Endothelial cell of umbilical vein (primary cell): ENCODE measurements around the gene RTKN2. TPM values are rescaled to one million over a fixed set of nuclear protein-coding genes. Genes with fewer than 3 reads are reported as not detected.

Experiments
- BruUV-seq: library from RNA; stranded (reverse); fragments of 400-500 nt; replicated peaks from 2 replicates; lab custom pipeline; 2021; lab: Mats Ljungman, UMichigan
- CTCF ChIA-PET: fragments of 300-600, 350-600 bp; sonication (Branson Sonifier 250); formaldehyde crosslinking; loops from one replicate; lab custom pipeline; 2021; ENCODE audit warnings: antibody characterized with exemption, inconsistent platforms; lab: Charles Lee
- POLR2A ChIA-PET: fragments of 300-600, 350-600 bp; sonication (Branson Sonifier 250); formaldehyde crosslinking; loops from one replicate; lab custom pipeline; 2021; ENCODE audit warnings: antibody characterized with exemption, inconsistent platforms; lab: Charles Lee
- DNase-seq: peaks from one replicate; pipeline ENCODE4 v3.0.0-alpha.2; 2011; ENCODE audit warnings: low read depth, low spot score
- FAIRE-seq: peaks from 2 replicates; lab custom pipeline; 2011; peaks lifted over from hg19 to GRCh38; lab: Jason Lieb, UNC
- H2AFZ ChIP-seq: 2 replicates; pipeline ENCODE4 v1.6.0; 2012; ENCODE audit warnings: low read depth, low read length, control low read depth, inconsistent platforms
- H3K27ac ChIP-seq: 2 replicates; pipeline ENCODE4 v1.5.1; 2011; ENCODE audit warnings: low read depth, mild to moderate bottlenecking, control low read depth, low read length, moderate library complexity; ENCODE audit not compliant: insufficient read depth
- H3K27me3 ChIP-seq, 2 experiments: 2 replicates each; pipeline versions ENCODE4 v1.6.0 to v1.6.1; 2011; ENCODE audit warnings: low read length in 2 of 2, mixed read lengths in 1 of 2; ENCODE audit not compliant: control insufficient read depth in 2 of 2, insufficient read depth in 2 of 2
- H3K36me3 ChIP-seq, 2 experiments: 2 replicates in 1 of 2; 3 replicates in 1 of 2; pipeline ENCODE4 v1.5.1; 2011; ENCODE audit warnings: low read length in 2 of 2, mild to moderate bottlenecking in 1 of 2, moderate library complexity in 1 of 2; ENCODE audit not compliant: control insufficient read depth in 2 of 2, insufficient read depth in 2 of 2; ENCODE audit errors: extremely low read depth in 1 of 2
- H3K4me1 ChIP-seq: 3 replicates; pipeline ENCODE4 v1.5.1; 2011; ENCODE audit warnings: mild to moderate bottlenecking, low read length; ENCODE audit not compliant: control insufficient read depth, insufficient read depth; ENCODE audit errors: extremely low read depth
- H3K4me2 ChIP-seq: 2 replicates; pipeline ENCODE4 v1.6.1; 2011; ENCODE audit warnings: low read length, control low read depth, mixed read lengths; ENCODE audit not compliant: insufficient read depth
- H3K4me3 ChIP-seq, 3 experiments: fragments of 200-600 bp in 1 of 3; sonication (generic), shearing (Covaris generic) in 1 of 3; replicated peaks in 1 of 3; 2 replicates each; pipeline ENCODE4 v1.5.1; 2011 to 2016; ENCODE audit warnings: control low read depth in 3 of 3, low read length in 3 of 3, mild to moderate bottlenecking in 2 of 3, inconsistent platforms in 1 of 3, low read depth in 1 of 3, moderate library complexity in 1 of 3; ENCODE audit not compliant: insufficient read depth in 1 of 3
- H3K79me2 ChIP-seq: 2 replicates; pipeline ENCODE4 v1.6.0; 2012; ENCODE audit warnings: low read length, inconsistent platforms; ENCODE audit not compliant: control insufficient read depth, insufficient read depth
- H3K9ac ChIP-seq: replicated peaks from 2 replicates; pipeline ENCODE3; 2011; ENCODE audit warnings: low read length, control low read depth; ENCODE audit not compliant: insufficient read depth; ENCODE audit errors: extremely low read depth
- H3K9me1 ChIP-seq: replicated peaks from 3 replicates; pipeline ENCODE4 v1.6.0; 2011; ENCODE audit warnings: mild to moderate bottlenecking, low read length; ENCODE audit not compliant: control insufficient read depth, insufficient read depth; ENCODE audit errors: extremely low read depth
- H3K9me3 ChIP-seq: replicated peaks from 2 replicates; pipeline ENCODE4 v1.5.1; 2012; ENCODE audit warnings: low read length, inconsistent platforms; ENCODE audit not compliant: control insufficient read depth, insufficient read depth
- H4K20me1 ChIP-seq: replicated peaks from 2 replicates; pipeline ENCODE3; 2011; ENCODE audit warnings: mild to moderate bottlenecking, low read length; ENCODE audit not compliant: control insufficient read depth, insufficient read depth; ENCODE audit errors: extremely low read depth
- CTCF ChIP-seq, 2 donors: IDR thresholded peaks; 1 replicate in 1 of 2; 2 replicates in 1 of 2; pipeline ENCODE4 v1.5.1; 2011; ENCODE audit warnings: low read length in 2 of 2, mild to moderate bottlenecking in 2 of 2, moderate library complexity in 2 of 2, control low read depth in 1 of 2, inconsistent platforms in 1 of 2, low read depth in 1 of 2; ENCODE audit not compliant: insufficient read depth in 1 of 2; ENCODE audit errors: extremely low read depth in 1 of 2
- EZH2 ChIP-seq: IDR thresholded peaks from 2 replicates; pipeline ENCODE4 v1.6.1; 2012; ENCODE audit warnings: borderline replicate concordance, low read depth, mild to moderate bottlenecking, moderate library complexity, low read length, inconsistent platforms; ENCODE audit not compliant: severe bottlenecking
- FOS ChIP-seq: IDR thresholded peaks from 2 replicates; pipeline ENCODE4 v1.6.1; 2011; ENCODE audit warnings: mild to moderate bottlenecking, low read length, moderate library complexity, borderline replicate concordance; ENCODE audit not compliant: insufficient read depth
- GATA2 ChIP-seq: IDR thresholded peaks from 2 replicates; pipeline ENCODE4 v1.7.0; 2011; ENCODE audit warnings: low read depth, mild to moderate bottlenecking, moderate library complexity, mixed read lengths, low read length; ENCODE audit not compliant: insufficient read length, insufficient read depth
- JUN ChIP-seq: IDR thresholded peaks from 2 replicates; pipeline ENCODE4 v1.6.1; 2011; ENCODE audit warnings: borderline replicate concordance, low read depth; ENCODE audit not compliant: insufficient read length, insufficient read depth
- MYC ChIP-seq: IDR thresholded peaks from one replicate; pipeline ENCODE4 v1.6.1; 2011; ENCODE audit warnings: mild to moderate bottlenecking, low read depth, low read length
- POLR2A ChIP-seq: IDR thresholded peaks from 2 replicates; pipeline ENCODE4 v1.6.1; 2012; ENCODE audit warnings: low read depth, mild to moderate bottlenecking, control low read depth, low read length
- POLR2AphosphoS5 ChIP-seq: IDR thresholded peaks from 2 replicates; pipeline ENCODE4 v1.6.1; 2012; ENCODE audit warnings: low read depth, mild to moderate bottlenecking, control low read depth, low read length, moderate library complexity; ENCODE audit not compliant: insufficient read depth
- dilution Hi-C: fragments of 300-500 bp; cut with MboI; formaldehyde crosslinking; loops from one replicate; pipeline ENCODE4 v1.15.0; 2019; ENCODE audit warnings: low sequenced_read_pairs; ENCODE audit not compliant: extremely low pct_ligation_motif_present
- intact Hi-C: fragments of 100-400 bp; cut with micrococcal nuclease; formaldehyde crosslinking; loops from one replicate; pipeline ENCODE4 v1.10.0; 2022
- polyA plus RNA-seq, 4 experiments: library from polyadenylated mRNA; depleted of rRNA in 3 of 4; stranded (reverse) in 3 of 4; unstranded in 1 of 4; fragments of >200 nt; gene quantifications; 2 replicates each; pipeline versions ENCODE4 v1.2.1 to v1.2.3, GENCODE V29; 2011 to 2012; ENCODE audit warnings: missing spikeins in 1 of 4
- total RNA-seq: library from RNA; stranded (reverse); gene quantifications from 2 replicates; pipeline ENCODE4 v1.2.3, GENCODE V29; 2021
- TF ChIP-seq, protein P1 (sequence below): IDR thresholded peaks from 2 replicates; pipeline ENCODE4 v1.6.1; 2011; ENCODE audit not compliant: insufficient read depth, insufficient read length

Gene RTKN2
- total and polyA plus RNA-seq, 2 donors (not counting 3 experiments of a cell fraction or from before 2014, with no cell fraction given), result 0.65 to 4.8 TPM

DNA sequence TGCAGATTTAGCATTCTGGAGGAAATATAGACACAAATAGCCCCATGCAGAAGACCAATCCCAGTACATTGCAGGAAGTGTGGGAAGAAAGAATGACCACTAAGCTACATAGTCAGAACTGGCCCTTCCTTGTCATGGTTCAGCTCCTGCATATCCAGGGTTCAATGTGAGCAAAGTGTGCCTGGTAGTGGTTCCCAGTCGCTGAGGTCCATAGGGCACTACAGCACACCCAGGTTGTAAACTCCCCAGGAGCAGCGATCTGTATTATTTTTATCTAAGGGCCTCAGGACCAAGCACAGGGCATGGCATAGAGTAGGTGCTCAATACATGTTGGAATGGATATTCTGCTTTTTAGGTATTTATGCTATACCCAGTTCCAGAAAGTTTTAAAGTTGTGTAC lies 114.4 kb downstream of the RTKN2 start:
- no peaks in the 10 kb centered on the region for H3K9me3 ChIP-seq
- ChIA-PET CTCF (interaction anchor here (1.0 to 1.4 kb wide), 3 partner anchors 9 to 930 kb away, joined by 3 to 4 read pairs (median 3); no protein-coding TSS in a partner anchor), POLR2A (no interaction called here)
- no peak overlapping the region for H3K4me2 ChIP-seq
- no peaks in the 10 kb centered on the region for H4K20me1 ChIP-seq
- no peaks in the 10 kb centered on the region for H3K4me1 ChIP-seq
- H3K36me3 ChIP-seq, result no peaks in the 10 kb centered on the region
- dilution Hi-C loops, result no loop called here
- no peak for DNase-seq
- no peak overlapping the region for H2AFZ ChIP-seq
- no peaks in the 10 kb centered on the region for H3K27me3 ChIP-seq
- H3K9me1 ChIP-seq, result no peaks in the 10 kb centered on the region
- no peak overlapping the region for H3K27ac ChIP-seq
- no peak for FAIRE-seq
- intact Hi-C loops, result no loop called here
- no peak overlapping the region for H3K9ac ChIP-seq
- H3K79me2 ChIP-seq, result no peaks in the 10 kb centered on the region
- no peak for TF ChIP-seq POLR2A
- no peak for TF ChIP-seq CTCF (IDR thresholded peaks at IDR 0.05; ENCODE audit: extremely low read depth in 1 of 2, insufficient read depth in 1 of 2, low read depth in 1 of 2, low read length in 2 of 2)
- no peak for TF ChIP-seq FOS
- TF ChIP-seq JUN, result no peak
- no peak for TF ChIP-seq GATA2
- TF ChIP-seq POLR2AphosphoS5, result no peak
- TF ChIP-seq, protein P1, sequence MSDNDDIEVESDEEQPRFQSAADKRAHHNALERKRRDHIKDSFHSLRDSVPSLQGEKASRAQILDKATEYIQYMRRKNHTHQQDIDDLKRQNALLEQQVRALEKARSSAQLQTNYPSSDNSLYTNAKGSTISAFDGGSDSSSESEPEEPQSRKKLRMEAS, result no peak
- TF ChIP-seq MYC, result no peak
- TF ChIP-seq EZH2, result no peak
- no TSS peak for BruUV-seq
- no peak overlapping the region for H3K4me3 ChIP-seq
